HG03060 (cell line): ENCODE measurements around the gene ADAM10.
"Not testable (repeated sequence)": the region's sequence is repeated elsewhere in the genome, so short reads cannot be mapped to it uniquely, and the experiment has no call there.

Experiments used
- ATAC-seq: cut with Tn5 transposase; IDR thresholded peaks from one replicate; pipeline ENCODE4 v1.9.1; 2021; ENCODE audit warnings: low read depth, moderate number of reproducible peaks; ENCODE audit not compliant: unreplicated experiment

The ADAM10 gene

GRCh38 chr15:58749532-58750337 is at the start of gene ADAM10:
TSS of gene ADAM10 (minus strand) at chr15:58749707. CDS start at chr15:58749534, 173 bp downstream.
- ATAC-seq = peak; percentile 43

- ATAC-seq = no peak
Measured at GRCh38 chr15:58797505-58797904, 48.0 kb upstream of the ADAM10 start.

GRCh38 chr15:58795825-58796224 is 46.3 kb upstream of the ADAM10 start:
- no peak for ATAC-seq

- no peak for ATAC-seq
Measured at GRCh38 chr15:58793862-58794261, 44.4 kb upstream of the ADAM10 start.

GRCh38 chr15:58788056-58788710 is 38.7 kb upstream of the ADAM10 start:
- ATAC-seq = no peak

GRCh38 chr15:58785355-58785754 is 35.8 kb upstream of the ADAM10 start:
- ATAC-seq = no peak

- no peak for ATAC-seq
Measured at GRCh38 chr15:58779554-58779953, 30.0 kb upstream of the ADAM10 start.

GRCh38 chr15:58777107-58777506 is 27.6 kb upstream of the ADAM10 start:
- ATAC-seq = no peak

GRCh38 chr15:58775402-58775801 is 25.9 kb upstream of the ADAM10 start:
- no peak for ATAC-seq

GRCh38 chr15:58773024-58773423 is 23.5 kb upstream of the ADAM10 start:
- ATAC-seq = no peak

GRCh38 chr15:58771621-58772250 is 22.2 kb upstream of the ADAM10 start:
- no peak for ATAC-seq

GRCh38 chr15:58770857-58771620 is 21.5 kb upstream of the ADAM10 start, which contains the start of gene MINDY2:
TSS of gene MINDY2 (plus strand) at chr15:58771302. CDS start at chr15:58771396, 94 bp downstream.
- ATAC-seq = peak; percentile 86

- ATAC-seq = no peak
Measured at GRCh38 chr15:58770519-58770856, 21.0 kb upstream of the ADAM10 start.

- not testable (repeated sequence) for ATAC-seq
Measured at GRCh38 chr15:58768601-58769004, 19.1 kb upstream of the ADAM10 start.

GRCh38 chr15:58766290-58766689 is 16.8 kb upstream of the ADAM10 start:
- ATAC-seq = no peak

- no peak for ATAC-seq
Measured at GRCh38 chr15:58764468-58764867, 15.0 kb upstream of the ADAM10 start.

- no peak for ATAC-seq
Measured at GRCh38 chr15:58762731-58763130, 13.2 kb upstream of the ADAM10 start.

- no peak for ATAC-seq
Measured at GRCh38 chr15:58762285-58762684, 12.8 kb upstream of the ADAM10 start.

- no peak for ATAC-seq
Measured at GRCh38 chr15:58761010-58761388, 11.5 kb upstream of the ADAM10 start.

GRCh38 chr15:58760385-58761009 is 11.0 kb upstream of the ADAM10 start:
- ATAC-seq = no peak
